Measurements from ENCODE around the gene SLC2A10.
A peak's percentile ranks its signal among the peaks of the same experiment; 100 is the strongest.
"Not testable (repeated sequence)": the region's sequence is repeated elsewhere in the genome, so short reads cannot be mapped to it uniquely, and the experiment has no call there.

SLC2A10 gene

GRCh38 chr20:46709459-46710152 is at the start of gene SLC2A10:
Gene SLC2A10 (plus strand): TSS chr20:46709649. CDS start chr20:46709737, 88 bp downstream.
- DNase-seq (ENCODE audit: low spot score): peak; percentile 39

GRCh38 chr20:46660487-46660886 is 49.0 kb upstream of the SLC2A10 start:
- DNase-seq (ENCODE audit: low spot score): no peak

- no peak for DNase-seq (ENCODE audit: low spot score)
Measured at GRCh38 chr20:46661659-46662058, 47.8 kb upstream of the SLC2A10 start.

GRCh38 chr20:46663531-46663930 is 45.9 kb upstream of the SLC2A10 start:
- no peak for DNase-seq (ENCODE audit: low spot score)

- DNase-seq (ENCODE audit: low spot score): no peak
Measured at GRCh38 chr20:46665602-46666001, 43.8 kb upstream of the SLC2A10 start.

- no peak for DNase-seq (ENCODE audit: low spot score)
Measured at GRCh38 chr20:46666306-46666705, 43.1 kb upstream of the SLC2A10 start.

- peak; percentile 30 for DNase-seq (ENCODE audit: low spot score)
Measured at GRCh38 chr20:46666818-46667515, 42.5 kb upstream of the SLC2A10 start.

GRCh38 chr20:46670228-46670584 is 39.2 kb upstream of the SLC2A10 start:
- no peak for DNase-seq (ENCODE audit: low spot score)

- peak; percentile 30 for DNase-seq (ENCODE audit: low spot score)
Measured at GRCh38 chr20:46670585-46671584, 38.6 kb upstream of the SLC2A10 start.

GRCh38 chr20:46671866-46672542 is 37.4 kb upstream of the SLC2A10 start:
- no peak for DNase-seq (ENCODE audit: low spot score)

GRCh38 chr20:46672543-46673148 is 36.8 kb upstream of the SLC2A10 start:
- no peak for DNase-seq (ENCODE audit: low spot score)

GRCh38 chr20:46673394-46674252 is 35.8 kb upstream of the SLC2A10 start:
- DNase-seq (ENCODE audit: low spot score): no peak

- DNase-seq (ENCODE audit: low spot score): no peak
Measured at GRCh38 chr20:46674253-46675083, 35.0 kb upstream of the SLC2A10 start.

- DNase-seq (ENCODE audit: low spot score): not testable (repeated sequence)
Measured at GRCh38 chr20:46676649-46677316, 32.7 kb upstream of the SLC2A10 start.

- DNase-seq (ENCODE audit: low spot score): no peak
Measured at GRCh38 chr20:46677608-46678007, 31.8 kb upstream of the SLC2A10 start.

- no peak for DNase-seq (ENCODE audit: low spot score)
Measured at GRCh38 chr20:46678516-46678915, 30.9 kb upstream of the SLC2A10 start.

- DNase-seq (ENCODE audit: low spot score): no peak
Measured at GRCh38 chr20:46680684-46681031, 28.8 kb upstream of the SLC2A10 start.

- peak; percentile 63 for DNase-seq (ENCODE audit: low spot score)
Measured at GRCh38 chr20:46681032-46681854, 28.2 kb upstream of the SLC2A10 start.
